ENCODE results near the gene GAS2L1. TPM values are rescaled to one million over a fixed set of nuclear protein-coding genes. Genes with fewer than 3 reads are reported as not detected.

Gene GAS2L1
- polyA plus RNA-seq, 3 donors = 14.9 to 20.0 (median 15.7) TPM

DNA sequence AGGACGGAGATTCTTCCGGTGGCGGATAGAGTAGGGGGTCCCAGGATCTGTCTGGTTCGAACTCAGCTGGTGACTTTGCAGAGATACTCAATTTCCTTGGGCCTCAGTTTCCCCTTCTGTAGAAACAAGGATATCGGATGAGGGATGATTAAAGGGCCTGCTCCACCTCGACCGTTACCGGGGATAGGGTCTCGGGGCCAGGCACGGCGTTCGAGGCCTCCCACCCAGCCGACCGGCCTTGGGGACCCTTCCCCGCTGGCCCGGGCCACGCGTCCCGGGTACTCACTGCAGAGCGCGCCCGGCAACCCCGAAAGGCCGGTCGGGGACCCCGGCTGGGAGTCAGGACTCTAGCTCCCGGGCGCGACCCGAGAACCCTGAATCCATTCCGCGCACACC lies 39.0 kb upstream of the GAS2L1 start:
- H3K27ac ChIP-seq (ENCODE audit: low read depth in 1 of 2, low read length in 2 of 2) = peak overlapping the region; percentile 38 to 100
- peaks cover 33 to 41% of the 10 kb centered on the region in 2 donors for H3K4me1 ChIP-seq (ENCODE audit: control insufficient read depth in 1 of 2, insufficient read depth in 2 of 2, low read length in 2 of 2)
- H3K27me3 ChIP-seq (ENCODE audit: control insufficient read depth in 2 of 2, insufficient read depth in 2 of 2, low read length in 2 of 2) = no peaks in the 10 kb centered on the region
- Mint-ChIP-seq H3K27ac (peak overlapping the region; percentile 97 to 100 (median 100)), H3K36me3 (peaks cover 18 to 20% of the 10 kb centered on the region in 2 donors), H3K27me3 (ENCODE audit: low read depth in 3 of 3) (peaks cover 0 to 2% (median 0%) of the 10 kb centered on the region in 3 donors), H3K4me3 (peak overlapping the region; percentile 93 to 98), H3K4me1 (peaks cover 46% of the 10 kb centered on the region), H3K9me3 (no peaks in the 10 kb centered on the region)
- TF ChIP-seq, protein P1, sequence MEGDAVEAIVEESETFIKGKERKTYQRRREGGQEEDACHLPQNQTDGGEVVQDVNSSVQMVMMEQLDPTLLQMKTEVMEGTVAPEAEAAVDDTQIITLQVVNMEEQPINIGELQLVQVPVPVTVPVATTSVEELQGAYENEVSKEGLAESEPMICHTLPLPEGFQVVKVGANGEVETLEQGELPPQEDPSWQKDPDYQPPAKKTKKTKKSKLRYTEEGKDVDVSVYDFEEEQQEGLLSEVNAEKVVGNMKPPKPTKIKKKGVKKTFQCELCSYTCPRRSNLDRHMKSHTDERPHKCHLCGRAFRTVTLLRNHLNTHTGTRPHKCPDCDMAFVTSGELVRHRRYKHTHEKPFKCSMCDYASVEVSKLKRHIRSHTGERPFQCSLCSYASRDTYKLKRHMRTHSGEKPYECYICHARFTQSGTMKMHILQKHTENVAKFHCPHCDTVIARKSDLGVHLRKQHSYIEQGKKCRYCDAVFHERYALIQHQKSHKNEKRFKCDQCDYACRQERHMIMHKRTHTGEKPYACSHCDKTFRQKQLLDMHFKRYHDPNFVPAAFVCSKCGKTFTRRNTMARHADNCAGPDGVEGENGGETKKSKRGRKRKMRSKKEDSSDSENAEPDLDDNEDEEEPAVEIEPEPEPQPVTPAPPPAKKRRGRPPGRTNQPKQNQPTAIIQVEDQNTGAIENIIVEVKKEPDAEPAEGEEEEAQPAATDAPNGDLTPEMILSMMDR (IDR thresholded peaks at IDR 0.05) = no peak
- 0% methylated on average over 28 of the region's 32 CpGs for WGBS (ENCODE audit: insufficient coverage)
- H4K20me1 ChIP-seq (ENCODE audit: insufficient read depth, low read length) = peaks cover 41% of the 10 kb centered on the region
- peak overlapping the region; percentile 68 to 86 (median 80) for H3K4me3 ChIP-seq (replicated peaks in 1 of 3; ENCODE audit: low read depth in 2 of 3, low read length in 3 of 3)
- peak overlapping the region; percentile 99 for H3K9ac ChIP-seq (ENCODE audit: insufficient read depth, low read length, poor library complexity, severe bottlenecking)
- peaks cover 55% of the 10 kb centered on the region for H3K79me2 ChIP-seq (ENCODE audit: insufficient read depth, low read length)
- DNase-seq = no peak
- H3K4me2 ChIP-seq (replicated peaks; ENCODE audit: extremely low read depth, low read length, poor library complexity, severe bottlenecking) = peak overlapping the region; percentile 91
- H2AFZ ChIP-seq (ENCODE audit: insufficient read depth, low read depth, low read length, poor library complexity, severe bottlenecking) = peak overlapping the region; percentile 88
- H3K9me3 ChIP-seq (replicated peaks in 1 of 2; ENCODE audit: control insufficient read depth in 1 of 2, insufficient read depth in 1 of 2, low read length in 2 of 2) = no peaks in the 10 kb centered on the region
- intact Hi-C loops (cut with micrococcal nuclease) = loop anchor here (5.0 to 10.0 kb wide), 2 partner anchors 35 to 117 kb away; partner anchors contain the start of gene AP1B1 (in 1 of the 2)
- peaks cover 17 to 22% of the 10 kb centered on the region in 2 donors for H3K36me3 ChIP-seq (replicated peaks in 1 of 2; ENCODE audit: control insufficient read depth in 1 of 2, insufficient read depth in 2 of 2, low read length in 2 of 2)

DNA sequence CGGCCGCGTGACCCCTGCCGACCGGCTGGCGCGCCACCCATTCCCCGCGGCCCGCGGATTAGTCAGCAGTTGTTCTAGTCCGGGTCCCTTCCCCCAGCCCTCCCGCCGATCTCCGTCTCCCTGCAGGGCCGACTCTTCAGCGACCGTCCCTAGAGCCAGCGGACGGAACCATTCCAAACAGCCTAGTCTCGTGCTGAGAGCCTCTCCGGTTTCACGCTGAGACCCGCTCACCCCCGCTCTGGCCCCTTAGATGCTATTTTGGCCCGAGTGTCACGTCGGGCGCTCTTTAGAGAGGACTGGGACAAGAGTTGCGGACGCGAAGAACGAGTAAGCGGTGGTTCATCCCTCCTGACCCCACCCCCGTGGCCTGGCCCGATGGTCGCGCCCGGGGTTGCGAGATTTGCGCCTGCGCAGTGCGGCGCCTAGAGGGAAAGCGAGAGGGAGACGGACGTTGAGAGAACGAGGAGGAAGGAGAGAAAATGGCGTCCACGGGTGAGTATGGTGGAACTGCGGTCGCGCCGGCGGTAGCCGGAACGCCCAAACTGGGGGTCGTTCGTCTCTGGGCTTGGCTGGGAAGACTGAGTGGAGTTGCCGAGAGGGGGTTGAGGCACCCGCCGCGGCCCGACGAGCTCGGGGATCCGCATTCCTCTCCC lies 38.5 kb upstream of the GAS2L1 start, which contains the start of the genes EWSR1 and RHBDD3:
TSS of gene EWSR1 (plus strand) at position 411 of the 653 bp plus-strand sequence. CDS start at position 480, 69 bp downstream.
TSS of gene RHBDD3 (minus strand) at position 124 of the 653 bp plus-strand sequence. CDS start 2,355 bp downstream, outside the sequence.
- no peaks in the 10 kb centered on the region for H3K9me3 ChIP-seq (replicated peaks in 1 of 2; ENCODE audit: control insufficient read depth in 1 of 2, insufficient read depth in 1 of 2, low read length in 2 of 2)
- peak within 1 kb of the TSS; percentile 93 to 98 for H3K4me3 Mint-ChIP-seq
- DNase-seq = peak; percentile 97 to 98 (median 98)
- peaks cover 22 to 25% of the 10 kb centered on the region in 2 donors for H3K36me3 Mint-ChIP-seq
- H3K4me3 ChIP-seq (replicated peaks in 1 of 3; ENCODE audit: low read depth in 2 of 3, low read length in 3 of 3) = peak within 1 kb of the TSS; percentile 68 to 86 (median 80)
- H3K4me2 ChIP-seq (replicated peaks; ENCODE audit: extremely low read depth, low read length, poor library complexity, severe bottlenecking) = peak within 1 kb of the TSS; percentile 91
- H3K27ac Mint-ChIP-seq = peak within 1 kb of the TSS; percentile 97 to 100 (median 100)
- TF ChIP-seq, protein P1 (IDR thresholded peaks at IDR 0.05) = no peak
- WGBS (ENCODE audit: insufficient coverage) = under 1% methylated on average over 49 of the region's 67 CpGs
- peak within 1 kb of the TSS; percentile 88 for H2AFZ ChIP-seq (ENCODE audit: insufficient read depth, low read depth, low read length, poor library complexity, severe bottlenecking)
- no peaks in the 10 kb centered on the region for H3K9me3 Mint-ChIP-seq
- peaks cover 23 to 27% of the 10 kb centered on the region in 2 donors for H3K36me3 ChIP-seq (replicated peaks in 1 of 2; ENCODE audit: control insufficient read depth in 1 of 2, insufficient read depth in 2 of 2, low read length in 2 of 2)
- peaks cover 46% of the 10 kb centered on the region for H4K20me1 ChIP-seq (ENCODE audit: insufficient read depth, low read length)
- H3K9ac ChIP-seq (ENCODE audit: insufficient read depth, low read length, poor library complexity, severe bottlenecking) = peak within 1 kb of the TSS; percentile 99
- peaks cover 33 to 41% of the 10 kb centered on the region in 2 donors for H3K4me1 ChIP-seq (ENCODE audit: control insufficient read depth in 1 of 2, insufficient read depth in 2 of 2, low read length in 2 of 2)
- H3K27me3 Mint-ChIP-seq (ENCODE audit: low read depth in 3 of 3) = peaks cover 0 to 2% (median 0%) of the 10 kb centered on the region in 3 donors
- H3K79me2 ChIP-seq (ENCODE audit: insufficient read depth, low read length) = peaks cover 60% of the 10 kb centered on the region
- intact Hi-C loops (cut with micrococcal nuclease) = loop anchor here (5.0 to 10.0 kb wide), 2 partner anchors 34 to 117 kb away; partner anchors contain the start of gene AP1B1 (in 1 of the 2)
- peaks cover 46% of the 10 kb centered on the region for H3K4me1 Mint-ChIP-seq
- peak within 1 kb of the TSS; percentile 86 to 100 for H3K27ac ChIP-seq (ENCODE audit: low read depth in 1 of 2, low read length in 2 of 2)
- no peaks in the 10 kb centered on the region for H3K27me3 ChIP-seq (ENCODE audit: control insufficient read depth in 2 of 2, insufficient read depth in 2 of 2, low read length in 2 of 2)

Data from CD14-positive monocyte (primary cell).